ENCODE results near the gene HERPUD1. TPM values are rescaled to one million over a fixed set of nuclear protein-coding genes. Genes with fewer than 3 reads are reported as not detected.

The HERPUD1 gene
- total and polyA plus RNA-seq, 2 of the 13 experiments (the other 11 are each of a cell fraction or from before 2014, with no cell fraction given) = 96.2 to 323 TPM

DNA sequence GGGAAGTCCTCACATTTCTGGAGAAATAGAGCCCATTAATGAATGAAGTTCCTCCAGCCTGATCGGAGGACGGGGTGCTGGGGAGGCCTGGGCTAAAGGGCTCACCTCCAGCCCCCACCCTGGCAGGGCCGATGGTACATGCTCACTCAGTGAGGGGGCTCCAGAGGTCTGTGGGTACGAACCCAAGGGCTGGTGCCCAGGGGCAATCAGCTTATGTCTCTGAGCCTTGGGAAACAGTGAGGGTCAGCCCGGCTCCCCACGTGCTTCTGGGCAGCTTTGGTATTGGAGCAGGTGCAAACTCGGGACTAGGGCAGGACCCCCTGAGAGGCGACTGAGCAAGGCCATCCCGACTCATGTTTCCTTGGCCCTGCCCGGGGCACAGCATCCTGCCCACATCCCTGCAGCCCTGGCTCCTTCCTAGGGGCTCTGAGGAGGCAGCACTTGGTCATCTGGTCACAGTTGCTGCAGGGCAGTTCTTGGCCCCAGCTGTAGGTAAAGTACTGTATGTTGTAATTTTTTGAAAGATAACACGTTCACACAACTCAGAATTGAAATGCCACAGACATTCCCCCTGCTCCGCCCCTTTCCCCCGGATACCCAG, 28.8 kb downstream of the HERPUD1 start:
- FAIRE-seq (no peak), ATAC-seq (no peak; the same call in 2 of the 3 replicates), DNase-seq (ENCODE audit: low spot score) (no peak)
- H3K27ac ChIP-seq (ENCODE audit: extremely low read length, insufficient read depth, low read length) = no peak overlapping the region
- H3K4me3 ChIP-seq (replicated peaks in 1 of 3; ENCODE audit: insufficient read depth in 1 of 3, low read depth in 2 of 3, low read length in 3 of 3) = no peak overlapping the region; a peak in 1 of 6 replicates
- no peak overlapping the region for H3K9ac ChIP-seq (ENCODE audit: insufficient read depth, low read depth, low read length)
- POLR2A ChIA-PET = interaction anchor here (1.1 kb wide), 1 partner anchor 13 kb away, joined by 4 read pairs; no protein-coding TSS in a partner anchor
- in situ Hi-C loops (cut with HindIII; ENCODE audit: extremely low pct_ligation_motif_present, low pct_unique_long_range_greater_than_20kb) (no loop called here), intact Hi-C loops (cut with micrococcal nuclease; ENCODE audit: unreplicated experiment) (no loop called here)
- H3K27me3 ChIP-seq (ENCODE audit: control insufficient read depth in 1 of 2, insufficient read depth in 2 of 2, low read length in 2 of 2) = peaks cover 6 to 22% of the 10 kb centered on the region in 2 experiments; a peak in 4 of 5 replicates
- no peaks in the 10 kb centered on the region for H3K79me2 ChIP-seq (ENCODE audit: insufficient read depth, low read length)
- BruUV-seq (replicated peaks) = no TSS peak
- CTCF ChIA-PET (ENCODE audit: low intra/inter-chr PET ratio, low total read pairs) = no interaction called here
- peak overlapping the region; percentile 41; the same call in 1 of the 2 replicates for H3K4me2 ChIP-seq (ENCODE audit: low read depth, low read length)
- TF ChIP-seq ZNF768 (CRISPR knock-in tag; IDR thresholded peaks at IDR 0.05) = 0 out of 2 replicates have a peak, but pooled peaks have one; percentile 14
- no peak for TF ChIP-seq HNRNPLL (IDR thresholded peaks at IDR 0.05; ENCODE audit: low read depth, low read length, poor library complexity, severe bottlenecking)
- TF ChIP-seq, protein P1, sequence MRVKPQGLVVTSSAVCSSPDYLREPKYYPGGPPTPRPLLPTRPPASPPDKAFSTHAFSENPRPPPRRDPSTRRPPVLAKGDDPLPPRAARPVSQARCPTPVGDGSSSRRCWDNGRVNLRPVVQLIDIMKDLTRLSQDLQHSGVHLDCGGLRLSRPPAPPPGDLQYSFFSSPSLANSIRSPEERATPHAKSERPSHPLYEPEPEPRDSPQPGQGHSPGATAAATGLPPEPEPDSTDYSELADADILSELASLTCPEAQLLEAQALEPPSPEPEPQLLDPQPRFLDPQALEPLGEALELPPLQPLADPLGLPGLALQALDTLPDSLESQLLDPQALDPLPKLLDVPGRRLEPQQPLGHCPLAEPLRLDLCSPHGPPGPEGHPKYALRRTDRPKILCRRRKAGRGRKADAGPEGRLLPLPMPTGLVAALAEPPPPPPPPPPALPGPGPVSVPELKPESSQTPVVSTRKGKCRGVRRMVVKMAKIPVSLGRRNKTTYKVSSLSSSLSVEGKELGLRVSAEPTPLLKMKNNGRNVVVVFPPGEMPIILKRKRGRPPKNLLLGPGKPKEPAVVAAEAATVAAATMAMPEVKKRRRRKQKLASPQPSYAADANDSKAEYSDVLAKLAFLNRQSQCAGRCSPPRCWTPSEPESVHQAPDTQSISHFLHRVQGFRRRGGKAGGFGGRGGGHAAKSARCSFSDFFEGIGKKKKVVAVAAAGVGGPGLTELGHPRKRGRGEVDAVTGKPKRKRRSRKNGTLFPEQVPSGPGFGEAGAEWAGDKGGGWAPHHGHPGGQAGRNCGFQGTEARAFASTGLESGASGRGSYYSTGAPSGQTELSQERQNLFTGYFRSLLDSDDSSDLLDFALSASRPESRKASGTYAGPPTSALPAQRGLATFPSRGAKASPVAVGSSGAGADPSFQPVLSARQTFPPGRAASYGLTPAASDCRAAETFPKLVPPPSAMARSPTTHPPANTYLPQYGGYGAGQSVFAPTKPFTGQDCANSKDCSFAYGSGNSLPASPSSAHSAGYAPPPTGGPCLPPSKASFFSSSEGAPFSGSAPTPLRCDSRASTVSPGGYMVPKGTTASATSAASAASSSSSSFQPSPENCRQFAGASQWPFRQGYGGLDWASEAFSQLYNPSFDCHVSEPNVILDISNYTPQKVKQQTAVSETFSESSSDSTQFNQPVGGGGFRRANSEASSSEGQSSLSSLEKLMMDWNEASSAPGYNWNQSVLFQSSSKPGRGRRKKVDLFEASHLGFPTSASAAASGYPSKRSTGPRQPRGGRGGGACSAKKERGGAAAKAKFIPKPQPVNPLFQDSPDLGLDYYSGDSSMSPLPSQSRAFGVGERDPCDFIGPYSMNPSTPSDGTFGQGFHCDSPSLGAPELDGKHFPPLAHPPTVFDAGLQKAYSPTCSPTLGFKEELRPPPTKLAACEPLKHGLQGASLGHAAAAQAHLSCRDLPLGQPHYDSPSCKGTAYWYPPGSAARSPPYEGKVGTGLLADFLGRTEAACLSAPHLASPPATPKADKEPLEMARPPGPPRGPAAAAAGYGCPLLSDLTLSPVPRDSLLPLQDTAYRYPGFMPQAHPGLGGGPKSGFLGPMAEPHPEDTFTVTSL (CRISPR knock-in tag; IDR thresholded peaks at IDR 0.05; ENCODE audit: borderline replicate concordance) = 0 out of 2 replicates have a peak, but pooled peaks have one; percentile 17
- TF ChIP-seq, protein P2, sequence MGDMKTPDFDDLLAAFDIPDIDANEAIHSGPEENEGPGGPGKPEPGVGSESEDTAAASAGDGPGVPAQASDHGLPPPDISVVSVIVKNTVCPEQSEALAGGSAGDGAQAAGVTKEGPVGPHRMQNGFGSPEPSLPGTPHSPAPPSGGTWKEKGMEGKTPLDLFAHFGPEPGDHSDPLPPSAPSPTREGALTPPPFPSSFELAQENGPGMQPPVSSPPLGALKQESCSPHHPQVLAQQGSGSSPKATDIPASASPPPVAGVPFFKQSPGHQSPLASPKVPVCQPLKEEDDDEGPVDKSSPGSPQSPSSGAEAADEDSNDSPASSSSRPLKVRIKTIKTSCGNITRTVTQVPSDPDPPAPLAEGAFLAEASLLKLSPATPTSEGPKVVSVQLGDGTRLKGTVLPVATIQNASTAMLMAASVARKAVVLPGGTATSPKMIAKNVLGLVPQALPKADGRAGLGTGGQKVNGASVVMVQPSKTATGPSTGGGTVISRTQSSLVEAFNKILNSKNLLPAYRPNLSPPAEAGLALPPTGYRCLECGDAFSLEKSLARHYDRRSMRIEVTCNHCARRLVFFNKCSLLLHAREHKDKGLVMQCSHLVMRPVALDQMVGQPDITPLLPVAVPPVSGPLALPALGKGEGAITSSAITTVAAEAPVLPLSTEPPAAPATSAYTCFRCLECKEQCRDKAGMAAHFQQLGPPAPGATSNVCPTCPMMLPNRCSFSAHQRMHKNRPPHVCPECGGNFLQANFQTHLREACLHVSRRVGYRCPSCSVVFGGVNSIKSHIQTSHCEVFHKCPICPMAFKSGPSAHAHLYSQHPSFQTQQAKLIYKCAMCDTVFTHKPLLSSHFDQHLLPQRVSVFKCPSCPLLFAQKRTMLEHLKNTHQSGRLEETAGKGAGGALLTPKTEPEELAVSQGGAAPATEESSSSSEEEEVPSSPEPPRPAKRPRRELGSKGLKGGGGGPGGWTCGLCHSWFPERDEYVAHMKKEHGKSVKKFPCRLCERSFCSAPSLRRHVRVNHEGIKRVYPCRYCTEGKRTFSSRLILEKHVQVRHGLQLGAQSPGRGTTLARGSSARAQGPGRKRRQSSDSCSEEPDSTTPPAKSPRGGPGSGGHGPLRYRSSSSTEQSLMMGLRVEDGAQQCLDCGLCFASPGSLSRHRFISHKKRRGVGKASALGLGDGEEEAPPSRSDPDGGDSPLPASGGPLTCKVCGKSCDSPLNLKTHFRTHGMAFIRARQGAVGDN (CRISPR knock-in tag; IDR thresholded peaks at IDR 0.05) = 0 out of 2 replicates have a peak, but pooled peaks have one; percentile 12
- 0 out of 2 replicates have a peak, but pooled peaks have one; percentile 23 for TF ChIP-seq IRF2 (CRISPR knock-in tag; IDR thresholded peaks at IDR 0.05)
- TF ChIP-seq THYN1 (CRISPR knock-in tag; IDR thresholded peaks at IDR 0.05; ENCODE audit: borderline replicate concordance, low read depth) = no peak
- TF ChIP-seq ZNF619 (CRISPR knock-in tag; IDR thresholded peaks at IDR 0.05) = peak; percentile 61; the same call in 1 of the 2 replicates
- H2AFZ ChIP-seq (ENCODE audit: low read length) = no peak overlapping the region
- H3K9me3 ChIP-seq (ENCODE audit: low read length) = no peaks in the 10 kb centered on the region
- no peaks in the 10 kb centered on the region for H3K36me3 ChIP-seq (replicated peaks in 1 of 2; ENCODE audit: control insufficient read depth in 1 of 2, insufficient read depth in 2 of 2, low read length in 2 of 2)
- no peaks in the 10 kb centered on the region for H4K20me1 ChIP-seq (ENCODE audit: insufficient read depth, low read length)
- H3K4me1 ChIP-seq (ENCODE audit: insufficient read depth, low read length) = peaks cover 51% of the 10 kb centered on the region
- WGBS (ENCODE audit: low lambda C conversion rate) = 40% methylated on average over 6 of the region's 13 CpGs
